ENCODE measurements around the gene ALDH1L2.

DNA sequence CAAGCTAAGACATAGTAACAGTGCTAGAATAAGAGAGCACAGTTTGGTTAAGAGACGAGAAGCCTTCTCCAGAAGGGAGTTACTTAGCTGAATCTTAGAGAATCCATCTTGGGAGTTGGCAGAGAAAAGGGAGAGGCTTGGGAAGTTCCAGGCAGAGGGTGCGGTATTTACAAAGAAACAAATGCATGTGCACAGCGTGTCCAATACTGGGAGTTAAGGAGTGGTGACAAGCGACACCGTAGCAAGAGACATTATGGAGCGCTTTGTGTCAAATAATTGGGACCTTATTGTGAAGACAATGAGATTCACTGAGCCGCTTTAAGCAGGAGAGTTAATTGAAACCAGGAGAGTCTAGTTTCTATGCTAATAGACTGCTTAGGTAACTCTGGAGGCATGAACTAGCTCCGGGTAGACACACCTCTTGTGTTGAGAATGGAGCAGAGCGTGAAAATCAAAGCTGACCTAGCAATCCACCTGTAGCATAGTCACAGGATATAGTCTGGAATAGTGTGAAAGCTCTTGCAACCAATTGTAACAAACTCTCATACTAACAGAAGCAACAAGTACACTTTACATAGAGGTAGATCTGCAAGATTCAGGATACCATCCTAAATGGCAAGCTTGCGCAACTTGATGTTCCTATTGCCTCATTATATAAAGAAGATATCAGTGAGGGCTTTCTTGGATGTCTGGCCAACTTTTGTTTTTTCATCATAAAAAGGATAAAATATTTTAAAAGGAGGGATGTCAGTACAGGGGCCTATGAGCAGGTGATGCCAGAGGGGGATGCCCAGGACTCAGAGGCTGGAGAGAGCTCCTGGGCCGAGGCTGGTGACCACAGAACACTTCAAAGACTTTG is 5.3 kb downstream of the ALDH1L2 start:
- TF ChIP-seq, protein P1, sequence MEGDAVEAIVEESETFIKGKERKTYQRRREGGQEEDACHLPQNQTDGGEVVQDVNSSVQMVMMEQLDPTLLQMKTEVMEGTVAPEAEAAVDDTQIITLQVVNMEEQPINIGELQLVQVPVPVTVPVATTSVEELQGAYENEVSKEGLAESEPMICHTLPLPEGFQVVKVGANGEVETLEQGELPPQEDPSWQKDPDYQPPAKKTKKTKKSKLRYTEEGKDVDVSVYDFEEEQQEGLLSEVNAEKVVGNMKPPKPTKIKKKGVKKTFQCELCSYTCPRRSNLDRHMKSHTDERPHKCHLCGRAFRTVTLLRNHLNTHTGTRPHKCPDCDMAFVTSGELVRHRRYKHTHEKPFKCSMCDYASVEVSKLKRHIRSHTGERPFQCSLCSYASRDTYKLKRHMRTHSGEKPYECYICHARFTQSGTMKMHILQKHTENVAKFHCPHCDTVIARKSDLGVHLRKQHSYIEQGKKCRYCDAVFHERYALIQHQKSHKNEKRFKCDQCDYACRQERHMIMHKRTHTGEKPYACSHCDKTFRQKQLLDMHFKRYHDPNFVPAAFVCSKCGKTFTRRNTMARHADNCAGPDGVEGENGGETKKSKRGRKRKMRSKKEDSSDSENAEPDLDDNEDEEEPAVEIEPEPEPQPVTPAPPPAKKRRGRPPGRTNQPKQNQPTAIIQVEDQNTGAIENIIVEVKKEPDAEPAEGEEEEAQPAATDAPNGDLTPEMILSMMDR (IDR thresholded peaks at IDR 0.05) = no peak
- no peak for TF ChIP-seq POLR2A (IDR thresholded peaks at IDR 0.05)
- no peak for TF ChIP-seq EP300 (IDR thresholded peaks at IDR 0.05)
